SH-SY5Y (cell line): ENCODE measurements around the gene DPCD.

Experiments
- GATA2 ChIP-seq: IDR thresholded peaks from 2 replicates; pipeline ENCODE4 v1.6.1; 2011; ENCODE audit warnings: mild to moderate bottlenecking, low read depth, low read length
- GATA3 ChIP-seq: IDR thresholded peaks from 2 replicates; pipeline ENCODE4 v1.6.1; 2011; ENCODE audit warnings: low read depth, mild to moderate bottlenecking, low read length, moderate library complexity

The DPCD gene

DNA sequence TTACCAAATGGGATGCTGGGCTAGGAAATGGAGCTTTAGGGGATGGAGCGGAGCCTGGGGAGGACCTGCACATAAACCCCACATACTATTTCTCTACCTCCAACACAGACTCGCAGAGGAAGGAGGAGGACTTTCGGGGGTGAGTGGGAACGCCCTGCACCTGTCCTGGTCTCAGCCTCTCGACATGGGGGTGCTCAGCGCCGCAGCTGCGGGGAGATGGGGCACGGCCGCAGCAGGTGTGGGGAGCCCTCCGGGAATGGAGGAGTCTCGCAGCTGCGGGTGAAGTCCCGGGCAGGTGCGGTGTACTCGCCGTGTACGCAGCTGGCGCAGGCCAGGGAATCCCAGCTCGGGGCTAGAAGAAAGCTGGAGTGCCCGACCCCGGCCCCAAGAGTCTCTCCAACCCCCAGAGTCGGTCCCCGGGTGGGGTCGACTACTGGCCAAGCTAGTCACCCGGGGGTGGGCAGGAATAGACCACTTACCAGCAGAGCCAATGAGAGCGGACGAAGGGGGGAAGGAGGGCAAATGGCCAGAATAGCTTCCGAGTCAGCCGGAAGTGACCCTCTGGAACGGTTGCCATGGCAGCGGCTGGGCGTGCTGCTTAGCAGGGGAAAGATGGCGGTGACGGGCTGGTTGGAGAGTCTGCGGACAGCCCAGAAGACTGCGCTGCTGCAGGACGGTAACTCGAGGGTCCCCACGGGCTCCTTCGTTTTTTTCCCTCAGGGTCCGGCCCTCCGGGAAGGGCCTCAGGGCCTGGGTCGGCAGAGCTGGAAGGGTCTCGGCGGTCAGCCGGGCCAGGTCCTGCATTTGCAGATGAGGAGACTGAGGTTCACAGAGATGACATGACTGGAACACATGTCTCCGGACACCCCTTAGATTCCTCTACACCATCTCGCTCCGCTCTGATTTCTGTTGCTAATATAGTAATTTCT, at the start of gene DPCD, which contains the start of gene POLL:
DPCD (plus strand) TSS at position 597 of the 929 bp plus-strand sequence; CDS start at position 613, 16 bp downstream.
POLL (minus strand) TSS at position 533 of the 929 bp plus-strand sequence. CDS start 897 bp downstream, outside the sequence.
- TF ChIP-seq GATA2 (no peak), GATA3 (no peak)

DNA sequence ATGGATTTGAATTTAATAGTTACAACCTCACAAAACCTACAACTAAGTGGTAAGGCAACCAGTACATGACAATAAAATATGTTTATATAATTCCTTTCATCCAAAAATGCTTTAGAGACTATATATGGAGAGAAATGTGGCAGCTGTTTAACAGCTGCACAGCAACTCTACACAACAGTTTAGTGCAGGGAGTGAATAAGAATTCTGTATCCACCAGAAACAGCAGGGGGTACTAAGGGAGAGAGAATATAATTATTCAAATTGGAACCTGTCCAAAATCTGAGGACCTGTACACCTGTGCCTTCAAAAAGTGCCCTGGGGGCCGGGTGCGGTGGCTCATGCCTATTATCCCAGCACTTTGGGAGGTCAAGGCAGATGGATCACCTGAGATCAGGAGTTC, 49.7 kb upstream of the DPCD start:
- TF ChIP-seq GATA3 (no peak), GATA2 (no peak)

DNA sequence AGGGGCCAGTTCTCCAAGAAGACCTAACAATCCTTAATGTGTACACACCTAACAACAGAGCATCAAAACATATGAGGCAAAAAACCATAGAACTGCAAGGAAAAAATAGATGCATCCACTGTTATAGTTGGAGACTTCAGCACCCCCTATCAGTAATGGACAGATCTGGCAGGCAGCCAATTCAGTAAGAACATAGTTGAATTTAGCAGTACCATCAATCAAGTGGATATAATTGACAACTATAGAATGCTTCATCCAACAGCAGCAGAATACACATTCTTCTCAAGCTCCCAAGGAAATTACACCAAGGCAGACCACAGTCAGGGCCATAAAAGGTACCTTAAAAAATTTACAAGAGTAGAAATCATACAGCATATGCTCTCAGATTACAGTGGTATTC, 42.2 kb upstream of the DPCD start:
- TF ChIP-seq GATA3 (no peak), GATA2 (no peak)

DNA sequence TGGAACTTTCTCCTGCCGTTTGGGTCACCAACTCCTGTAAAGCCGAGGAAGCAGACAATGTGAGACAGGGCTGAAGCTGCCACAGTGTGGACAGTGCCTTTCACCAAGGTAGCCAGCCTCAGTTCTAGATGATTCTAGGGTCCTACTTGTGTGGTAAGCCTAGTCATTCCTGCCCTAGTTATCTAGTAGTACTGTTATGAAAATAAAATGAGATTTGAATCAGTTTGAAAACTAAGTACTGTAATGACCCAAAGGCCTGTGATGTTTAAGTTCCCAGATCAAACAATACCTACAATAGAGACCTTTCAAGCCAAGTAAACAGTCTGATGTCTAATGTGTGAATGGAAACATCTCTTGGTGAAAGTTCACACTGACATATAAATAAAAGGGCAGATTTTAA, 37.2 kb upstream of the DPCD start:
- TF ChIP-seq GATA2 (no peak), GATA3 (no peak)

DNA sequence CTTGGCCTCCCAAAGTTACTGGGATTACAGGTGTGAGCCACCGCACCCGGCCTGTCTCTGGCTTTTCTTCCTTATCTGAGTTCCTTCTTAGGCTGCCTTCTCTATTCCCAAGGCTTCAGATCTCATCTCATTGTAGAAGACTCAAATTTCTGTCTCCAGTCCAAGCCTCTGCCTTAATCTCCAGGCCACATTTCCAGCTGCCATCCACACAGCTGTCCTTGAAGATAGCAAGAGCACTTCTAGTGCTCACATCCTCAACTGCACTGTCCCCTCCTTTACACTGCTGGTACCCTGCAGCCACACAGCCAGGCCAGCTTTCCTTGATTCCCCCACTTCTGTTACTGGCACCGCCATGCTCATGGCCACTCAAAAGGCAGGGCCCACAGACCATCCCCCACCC, 35.7 kb upstream of the DPCD start:
- TF ChIP-seq GATA2 = no peak
- TF ChIP-seq GATA3 = no peak

DNA sequence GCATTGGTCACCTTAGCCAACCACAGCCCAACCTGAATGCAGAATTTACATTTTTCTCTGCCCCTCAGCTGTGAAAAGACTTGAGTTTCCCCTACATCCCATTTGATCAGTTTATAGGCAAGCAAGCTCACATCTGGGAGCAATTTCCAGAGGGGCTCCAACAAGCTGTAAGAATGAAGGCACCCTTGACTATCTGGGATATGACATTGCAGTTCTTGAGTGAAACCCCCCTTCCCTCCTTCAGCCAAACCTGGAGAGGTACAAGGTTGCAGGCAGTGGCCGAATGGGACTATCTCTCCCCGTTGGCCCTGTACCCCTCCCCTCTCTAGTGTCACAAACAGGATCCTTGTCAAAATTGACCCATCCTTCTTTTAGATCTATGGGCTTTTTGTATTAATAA, 30.6 kb upstream of the DPCD start:
- TF ChIP-seq GATA3 (no peak), GATA2 (no peak)

DNA sequence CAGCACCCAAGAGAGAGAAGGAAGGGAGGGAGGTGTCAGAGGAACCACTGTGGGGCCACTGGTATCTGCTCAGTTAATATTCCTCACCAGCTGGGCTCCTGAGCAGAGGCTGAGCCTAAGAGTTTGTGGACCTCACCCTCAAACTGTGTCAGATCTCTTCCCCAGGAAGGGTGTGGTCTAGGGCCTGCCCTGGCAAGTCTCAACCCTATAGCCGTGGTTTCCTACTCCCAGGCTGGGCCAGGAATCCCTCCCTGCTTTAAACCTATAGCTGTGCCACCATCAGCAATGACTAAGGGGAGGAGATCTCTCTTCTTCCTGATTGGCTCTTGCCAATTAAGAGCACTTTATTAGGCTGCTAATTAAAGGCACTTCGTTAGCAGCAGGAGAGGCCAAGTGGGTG, 29.9 kb upstream of the DPCD start:
- TF ChIP-seq GATA2 (no peak), GATA3 (no peak)

DNA sequence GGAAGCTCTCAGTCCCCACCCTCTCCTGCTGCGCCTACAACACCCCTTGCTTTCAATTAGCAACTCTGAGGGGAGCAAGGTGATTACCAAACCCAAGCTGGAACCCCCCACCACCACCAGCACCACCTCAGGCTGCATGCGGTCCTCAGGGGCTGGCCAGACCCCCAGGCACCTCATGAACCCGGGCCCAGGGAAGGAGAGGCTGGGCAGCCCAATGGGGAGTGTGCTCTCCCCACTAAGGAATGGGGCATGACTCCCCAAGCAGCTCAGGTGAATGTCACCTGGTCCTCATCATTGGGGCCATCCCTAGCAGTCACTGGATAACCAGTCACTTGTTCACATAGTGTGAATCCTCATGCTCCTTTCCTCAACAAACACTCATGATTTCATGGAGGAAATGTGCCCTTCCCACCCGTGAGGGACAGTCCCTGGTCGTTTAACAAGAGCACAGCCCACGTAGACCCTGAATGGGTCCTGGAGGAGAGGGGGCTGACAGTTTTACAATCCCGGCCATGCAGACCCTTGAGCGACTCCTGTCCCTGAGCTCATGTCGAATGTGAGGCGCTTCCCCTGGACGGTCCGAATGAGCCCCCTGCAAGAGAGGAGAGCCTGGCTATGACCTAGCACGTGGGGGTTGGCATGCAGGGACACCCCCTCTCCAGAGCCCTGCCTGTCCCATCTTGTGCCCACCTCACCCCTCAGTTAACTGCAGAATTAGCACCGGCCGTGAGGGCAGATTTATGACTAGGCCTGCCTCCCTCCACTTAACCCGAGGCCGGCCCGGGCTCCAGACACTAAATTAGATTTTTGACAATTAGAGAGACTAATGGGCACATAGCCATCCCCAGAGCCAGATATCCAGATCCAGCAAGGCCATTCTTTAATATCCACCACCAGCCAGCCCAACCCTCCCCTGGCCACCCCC, 29.2 kb upstream of the DPCD start:
- TF ChIP-seq GATA3 (no peak), GATA2 (peak; percentile 68)

DNA sequence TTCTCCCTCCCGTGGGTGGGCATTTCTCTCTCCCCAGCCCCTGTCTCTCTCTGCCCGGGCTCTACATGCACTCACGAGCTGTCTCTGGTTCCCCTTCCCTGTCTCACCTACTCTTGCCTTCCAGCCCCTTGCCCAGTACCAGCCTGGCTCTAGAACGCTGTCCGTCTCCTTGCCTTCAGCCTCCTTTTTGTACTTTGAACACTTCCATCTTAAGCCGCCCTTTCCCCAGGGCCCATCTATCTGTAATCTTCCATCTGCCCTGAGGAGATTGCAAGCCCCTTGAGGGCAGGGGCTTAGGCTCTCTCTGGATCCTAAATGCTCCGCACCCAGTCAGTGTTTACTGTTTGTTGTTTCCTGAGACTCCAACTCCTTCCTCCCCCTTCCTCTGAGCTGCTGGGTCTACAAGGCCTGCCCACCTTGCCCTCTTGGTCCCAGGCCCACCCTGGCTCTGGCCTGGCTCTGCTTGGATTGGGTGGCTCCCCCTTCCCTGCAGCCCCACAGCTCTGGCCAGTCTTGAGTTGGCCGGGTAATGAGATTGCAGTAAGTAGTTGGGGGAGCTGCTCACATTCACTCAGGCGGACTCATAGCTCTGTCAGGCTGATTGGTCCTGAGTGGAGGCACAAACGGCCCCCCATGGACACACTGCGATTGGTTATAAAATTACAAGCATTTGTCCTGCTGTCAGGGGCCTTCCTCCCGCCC, 28.4 kb upstream of the DPCD start:
- TF ChIP-seq GATA2 (0 out of 2 replicates have a peak, but pooled peaks have one; percentile 5), GATA3 (no peak)

DNA sequence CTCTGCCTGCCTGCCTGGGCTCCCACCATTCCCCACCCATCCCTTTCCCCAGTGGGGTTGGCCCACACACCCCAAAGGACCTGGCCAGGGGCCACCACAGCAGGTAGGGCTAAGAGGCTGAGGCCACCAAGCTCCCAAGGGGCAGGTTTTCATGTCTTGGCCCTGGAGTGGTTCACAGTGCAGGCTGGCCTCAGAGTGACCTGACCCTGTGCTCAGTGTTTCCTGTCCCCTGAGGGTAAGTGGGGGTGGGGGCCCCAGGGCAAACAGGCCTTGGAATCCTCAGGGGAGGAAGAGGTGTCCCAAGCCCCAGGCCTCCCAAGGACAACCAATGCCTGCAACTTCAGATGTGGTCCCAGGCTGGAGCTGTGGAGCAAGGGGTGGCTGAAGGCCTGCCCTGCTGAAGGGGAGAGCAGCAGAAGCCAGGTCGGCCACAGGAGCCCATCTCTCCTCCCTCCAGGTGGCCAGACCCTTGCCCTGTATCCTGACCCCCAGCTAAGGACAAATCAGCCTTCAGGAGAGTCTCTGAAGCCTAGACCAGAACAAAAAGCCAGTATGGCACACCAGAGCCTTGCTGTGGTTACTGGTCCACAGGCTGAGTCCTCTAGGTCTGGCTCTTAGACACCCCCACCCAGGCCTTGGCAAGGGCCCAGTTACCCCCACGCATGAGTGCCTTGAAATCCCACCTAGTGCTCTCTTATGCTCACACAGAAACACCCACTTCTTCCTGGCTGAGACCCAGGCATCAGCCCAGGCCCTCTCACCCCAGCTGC, 27.6 kb upstream of the DPCD start:
- TF ChIP-seq GATA2 = no peak
- TF ChIP-seq GATA3 = no peak

DNA sequence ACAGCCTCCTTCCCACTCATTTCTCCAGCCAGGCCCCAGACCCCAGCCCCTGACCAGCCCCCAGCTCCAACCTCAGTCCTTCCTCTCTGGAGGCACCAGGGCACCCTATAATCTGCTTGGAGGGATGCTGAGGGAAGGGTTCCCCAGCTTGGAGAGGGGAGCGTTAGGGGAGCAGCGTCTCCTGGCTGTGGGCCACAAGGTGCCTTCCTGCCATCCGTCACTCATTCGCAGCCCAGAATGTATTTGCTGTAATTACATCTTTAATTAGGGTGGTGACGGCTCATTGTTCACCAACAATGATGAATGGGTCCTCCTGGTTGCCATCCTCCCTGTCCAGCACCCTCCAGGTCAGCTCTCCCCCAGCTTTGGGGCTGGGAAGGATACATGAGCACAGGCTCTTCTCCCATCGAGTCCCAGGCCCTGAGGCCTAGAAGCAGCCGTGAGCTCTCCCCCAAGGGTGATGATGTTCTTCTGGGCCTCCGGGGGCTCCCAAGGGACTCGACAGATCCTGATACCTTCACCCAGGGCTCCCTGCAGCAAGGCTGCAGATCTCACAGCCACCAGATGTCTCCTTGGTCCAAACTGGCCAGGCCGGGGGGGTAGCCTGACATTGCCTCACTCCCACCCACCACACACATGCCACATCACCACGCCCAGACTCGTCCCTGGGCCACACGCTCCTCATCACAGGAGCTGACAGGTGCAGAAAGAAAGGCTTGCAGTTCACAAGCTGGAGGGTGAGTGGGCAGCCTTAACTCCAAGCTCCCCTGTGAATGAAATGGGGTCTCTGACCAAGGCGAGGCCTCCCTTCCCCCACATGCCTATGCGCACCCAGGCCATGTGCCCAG, 26.8 kb upstream of the DPCD start:
- TF ChIP-seq GATA2 = no peak
- no peak for TF ChIP-seq GATA3

DNA sequence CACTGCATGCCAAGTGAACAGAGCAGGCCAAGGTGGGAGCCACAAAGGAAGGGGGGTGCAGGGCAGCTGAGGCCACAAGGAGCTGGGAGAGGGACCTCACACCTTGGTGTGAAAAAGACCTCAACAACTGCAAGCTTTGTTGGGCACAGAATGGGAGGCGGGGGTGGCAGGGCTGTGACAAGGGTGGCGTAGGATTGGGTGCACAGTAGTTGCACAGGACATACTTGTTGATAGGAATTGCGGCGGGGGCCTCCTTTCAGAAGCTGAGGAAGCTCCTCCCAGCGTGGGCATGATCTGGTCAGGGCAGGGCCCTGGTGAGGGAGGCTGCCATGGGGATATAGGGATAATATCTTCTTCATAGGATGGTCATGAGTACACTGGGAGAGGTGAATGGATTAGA, 25.9 kb upstream of the DPCD start:
- no peak for TF ChIP-seq GATA3
- no peak for TF ChIP-seq GATA2

DNA sequence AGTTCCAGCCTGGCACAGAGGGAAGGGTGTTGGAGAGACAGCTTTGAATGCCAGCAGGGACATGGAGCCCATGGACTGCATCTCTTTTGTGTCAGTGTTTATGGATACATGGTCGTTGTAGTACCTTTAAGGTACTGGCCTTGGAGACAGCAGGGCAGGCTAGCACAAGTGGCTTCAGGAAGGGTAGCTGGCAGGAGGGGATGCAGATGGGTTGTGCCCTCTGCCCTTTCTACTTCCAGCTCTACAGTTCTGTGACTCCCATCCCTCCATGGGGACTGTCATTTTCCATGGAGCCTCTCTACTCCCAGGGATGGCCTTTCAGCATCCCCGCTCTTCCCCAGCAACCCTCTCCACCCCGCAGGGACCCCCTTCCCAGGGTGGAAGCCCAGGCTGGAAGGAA, 25.1 kb upstream of the DPCD start:
- TF ChIP-seq GATA2 (no peak), GATA3 (no peak)
